Osteoblast (primary cell): ENCODE measurements around the gene ACP1. TPM values are rescaled to one million over a fixed set of nuclear protein-coding genes. Genes with fewer than 3 reads are reported as not detected.

Experiments used
- DNase-seq: peaks from one replicate; pipeline ENCODE4 v3.0.0; 2011; ENCODE audit warnings: low spot score, mixed read lengths; ENCODE audit not compliant: insufficient read length; ENCODE audit errors: missing footprints
- H2AFZ ChIP-seq: 2 replicates; pipeline ENCODE4 v1.6.0; 2011; ENCODE audit warnings: mild to moderate bottlenecking, low read length
- H3K27ac ChIP-seq: 2 replicates; pipeline ENCODE4 v1.5.1; 2011; ENCODE audit warnings: mild to moderate bottlenecking, low read depth, low read length, moderate library complexity
- H3K27me3 ChIP-seq: 2 replicates; pipeline ENCODE4 v1.6.0; 2012; ENCODE audit warnings: mild to moderate bottlenecking, control low read depth, inconsistent platforms, low read length, moderate library complexity; ENCODE audit not compliant: insufficient read depth
- H3K36me3 ChIP-seq: 2 replicates; pipeline ENCODE4 v1.5.1; 2011; ENCODE audit warnings: mild to moderate bottlenecking, low read length, control low read depth, moderate library complexity; ENCODE audit not compliant: insufficient read depth
- H3K4me1 ChIP-seq: 2 replicates; pipeline ENCODE4 v1.5.1; 2011; ENCODE audit warnings: mild to moderate bottlenecking, low read length, control low read depth, moderate library complexity; ENCODE audit not compliant: insufficient read depth
- H3K4me2 ChIP-seq: 2 replicates; pipeline ENCODE4 v1.6.0; 2011; ENCODE audit warnings: mild to moderate bottlenecking, low read length; ENCODE audit not compliant: insufficient read depth
- H3K4me3 ChIP-seq: fragments of 200-600 bp; sonication (generic); 3 replicates; pipeline ENCODE4 v1.5.1; 2012; ENCODE audit warnings: mild to moderate bottlenecking, low read length, inconsistent platforms; ENCODE audit not compliant: insufficient read depth
- H3K79me2 ChIP-seq: 2 replicates; pipeline ENCODE4 v1.6.0; 2012; ENCODE audit warnings: mild to moderate bottlenecking, low read length, control low read depth, inconsistent platforms; ENCODE audit not compliant: insufficient read depth
- H3K9me3 ChIP-seq: 2 replicates; pipeline ENCODE4 v1.5.1; 2011; ENCODE audit warnings: low read depth, low read length, control low read depth
- H4K20me1 ChIP-seq: 2 replicates; pipeline ENCODE4 v1.6.0; 2012; ENCODE audit warnings: mild to moderate bottlenecking, low read length, control low read depth; ENCODE audit not compliant: insufficient read depth
- CTCF ChIP-seq: IDR thresholded peaks from 2 replicates; pipeline ENCODE4 v1.5.1; 2011; ENCODE audit warnings: mild to moderate bottlenecking, low read depth, low read length, moderate library complexity; ENCODE audit errors: extremely low read depth
- total RNA-seq: library from RNA; depleted of rRNA; stranded (reverse); fragments of >200 nt; gene quantifications from 2 replicates; pipeline ENCODE4 v1.2.3, GENCODE V29; 2012

ACP1 gene
- total RNA-seq, 1 donor = 80.0 TPM

- peaks cover 19% of the 10 kb centered on the region for H3K79me2 ChIP-seq
Measured at GRCh38 chr2:279366-279765, 14.6 kb downstream of the ACP1 start.

GRCh38 chr2:279956-280649 lies 15.4 kb downstream of the ACP1 start:
- no peaks in the 10 kb centered on the region for H3K27me3 ChIP-seq
- H3K4me2 ChIP-seq = no peak overlapping the region
- TF ChIP-seq CTCF = no peak
- peaks cover 26% of the 10 kb centered on the region for H4K20me1 ChIP-seq
- no peak overlapping the region for H2AFZ ChIP-seq
- no peak overlapping the region for H3K4me3 ChIP-seq
- peaks cover 12% of the 10 kb centered on the region for H3K4me1 ChIP-seq
- H3K9me3 ChIP-seq = no peaks in the 10 kb centered on the region
- no peak for DNase-seq
- H3K36me3 ChIP-seq = peaks cover 53% of the 10 kb centered on the region
- H3K27ac ChIP-seq = no peak overlapping the region
- H3K79me2 ChIP-seq = peaks cover 12% of the 10 kb centered on the region

More at GRCh38 chr2:279366-279765, 14.6 kb downstream of the ACP1 start:
- Histone ChIP-seq H2AFZ (no peak overlapping the region), H3K27ac (no peak overlapping the region), H3K9me3 (no peaks in the 10 kb centered on the region), H4K20me1 (peaks cover 26% of the 10 kb centered on the region), H3K4me1 (peaks cover 5% of the 10 kb centered on the region), H3K4me2 (no peak overlapping the region), H3K27me3 (no peaks in the 10 kb centered on the region), H3K36me3 (peaks cover 53% of the 10 kb centered on the region), H3K4me3 (no peak overlapping the region)
- DNase-seq = no peak
- no peak for TF ChIP-seq CTCF

- Histone ChIP-seq H3K4me2 (no peak overlapping the region), H3K27me3 (no peaks in the 10 kb centered on the region), H3K27ac (no peak overlapping the region), H3K9me3 (no peaks in the 10 kb centered on the region), H3K79me2 (peaks cover 7% of the 10 kb centered on the region), H4K20me1 (peaks cover 27% of the 10 kb centered on the region), H3K4me3 (no peak overlapping the region), H3K36me3 (peaks cover 48% of the 10 kb centered on the region), H3K4me1 (peaks cover 18% of the 10 kb centered on the region), H2AFZ (no peak overlapping the region)
- no peak for TF ChIP-seq CTCF
- no peak for DNase-seq
Measured at GRCh38 chr2:280650-281110, 15.9 kb downstream of the ACP1 start.

GRCh38 chr2:281381-281780 lies 16.6 kb downstream of the ACP1 start:
- H4K20me1 ChIP-seq = peaks cover 24% of the 10 kb centered on the region
- peaks cover 22% of the 10 kb centered on the region for H3K4me1 ChIP-seq
- no peak overlapping the region for H3K4me2 ChIP-seq
- peaks cover 1% of the 10 kb centered on the region for H3K79me2 ChIP-seq
- no peak overlapping the region for H2AFZ ChIP-seq
- peaks cover 41% of the 10 kb centered on the region for H3K36me3 ChIP-seq
- DNase-seq = no peak
- no peak overlapping the region for H3K27ac ChIP-seq
- H3K27me3 ChIP-seq = no peaks in the 10 kb centered on the region
- H3K4me3 ChIP-seq = no peak overlapping the region
- no peak for TF ChIP-seq CTCF
- H3K9me3 ChIP-seq = no peaks in the 10 kb centered on the region
